GM21529 (cell line): Measurements from ENCODE around the gene PROSER3.

Source experiments
- ATAC-seq: cut with Tn5 transposase; IDR thresholded peaks from one replicate; pipeline ENCODE4 v1.9.1; 2021; ENCODE audit not compliant: unreplicated experiment

The PROSER3 gene

DNA sequence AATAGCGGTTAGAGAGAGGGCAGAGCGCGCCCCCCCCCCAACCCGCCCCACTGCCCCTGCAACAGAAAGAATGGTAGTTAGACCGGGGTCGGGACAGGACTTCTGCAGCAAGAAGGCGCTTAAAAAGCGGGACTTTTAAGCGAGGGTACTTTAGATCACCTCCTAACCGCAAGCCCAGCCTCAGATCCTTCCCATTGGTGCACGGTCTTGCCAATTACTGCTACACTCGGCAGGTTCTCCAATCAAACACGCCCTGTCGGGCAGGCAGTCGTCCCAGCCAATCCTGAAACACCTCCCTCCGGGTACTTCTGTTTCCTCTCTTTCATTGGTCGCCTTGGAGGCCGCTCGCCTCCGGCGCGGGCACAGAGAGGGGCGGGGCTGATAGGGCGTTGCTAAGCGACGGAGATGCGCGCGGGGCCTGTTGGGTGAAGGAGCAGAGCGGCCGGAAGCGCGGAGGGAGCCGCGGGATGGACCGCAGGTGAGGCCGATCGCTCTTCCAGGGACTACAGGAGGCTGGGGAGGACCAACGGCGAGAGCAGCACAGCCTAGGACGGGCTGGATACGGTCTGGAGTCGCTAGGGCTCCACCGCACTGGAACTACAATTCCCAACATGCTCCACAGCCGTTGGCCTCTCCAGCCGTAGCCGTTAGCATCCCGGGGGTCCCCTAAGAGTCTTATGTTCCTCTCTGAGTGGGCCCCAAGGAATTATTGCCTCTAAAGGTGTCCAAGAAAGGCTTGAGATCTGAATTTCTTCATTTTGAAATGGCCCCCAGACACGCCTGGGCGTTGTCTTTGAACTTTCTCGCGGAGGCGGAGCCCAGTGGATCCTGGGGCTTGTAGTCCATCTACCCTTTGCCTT, at the start of gene PROSER3:
PROSER3 (plus strand) TSS at position 428 of the 860 bp plus-strand sequence; CDS start at position 468, 40 bp downstream.
- peak; percentile 92 for ATAC-seq

DNA sequence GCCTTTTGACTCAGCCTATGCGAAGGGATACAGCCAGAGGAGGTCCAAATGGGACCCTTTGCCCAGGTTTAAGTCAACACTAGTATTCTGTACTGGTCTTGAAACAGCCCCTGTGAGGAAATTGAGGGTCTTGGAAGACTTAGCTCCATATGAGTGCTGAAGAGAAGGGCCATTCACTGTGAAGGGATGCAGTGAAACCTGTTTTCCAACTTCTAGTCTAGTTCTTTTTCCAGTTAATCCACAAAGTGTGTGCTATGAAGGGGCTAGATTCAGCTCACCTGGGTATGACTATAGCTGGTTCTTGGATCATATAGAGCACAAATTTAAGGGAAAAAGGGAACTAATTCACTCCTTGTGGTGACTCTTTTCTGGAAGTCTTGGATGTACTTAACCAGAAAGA, 49.6 kb upstream of the PROSER3 start:
- no peak for ATAC-seq

DNA sequence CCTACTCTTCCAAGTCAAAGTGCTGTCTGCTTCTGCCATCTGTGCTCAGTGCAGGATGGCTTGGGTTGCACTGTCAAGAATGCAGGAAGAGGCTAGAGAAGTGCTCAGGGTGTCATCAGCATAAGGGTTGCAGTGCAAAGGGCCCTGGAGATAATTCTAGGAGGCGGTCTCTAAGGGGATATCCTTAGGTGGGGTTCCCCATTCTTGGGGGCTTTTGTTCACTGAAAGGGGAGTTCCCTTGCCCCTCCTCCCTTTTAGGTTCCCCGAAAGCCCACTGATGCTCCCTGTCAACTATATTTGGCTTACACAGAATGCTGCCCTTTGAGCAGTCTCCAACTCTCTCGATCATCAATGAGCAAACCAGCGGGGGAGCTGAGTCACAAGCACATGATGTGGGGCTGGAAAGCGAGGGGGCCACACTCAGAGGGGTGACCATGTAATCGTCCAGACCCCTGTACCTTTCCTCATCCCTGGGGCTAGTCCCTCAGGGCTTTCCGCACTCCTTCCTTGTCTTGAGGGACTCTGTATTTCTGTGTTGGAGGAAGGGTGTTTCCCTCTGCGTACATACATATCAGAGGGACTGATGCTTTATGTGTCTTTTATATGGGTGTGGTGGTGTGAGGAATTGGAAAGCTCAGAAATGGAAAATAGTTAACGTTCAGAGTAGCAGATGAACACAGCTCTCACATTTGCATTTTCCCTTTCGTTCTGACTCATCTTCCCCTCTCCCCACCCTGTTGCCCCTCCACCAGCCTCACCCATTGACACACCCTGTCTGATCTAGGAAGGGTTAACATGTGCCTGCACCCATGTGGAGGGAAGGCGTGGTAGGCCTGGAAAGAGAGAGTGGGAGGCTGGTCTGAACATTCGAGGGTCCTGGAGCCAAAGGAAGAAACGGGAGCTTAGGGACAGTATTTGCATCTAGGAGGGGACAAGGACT, 46.9 kb upstream of the PROSER3 start:
- ATAC-seq: peak; percentile 37

DNA sequence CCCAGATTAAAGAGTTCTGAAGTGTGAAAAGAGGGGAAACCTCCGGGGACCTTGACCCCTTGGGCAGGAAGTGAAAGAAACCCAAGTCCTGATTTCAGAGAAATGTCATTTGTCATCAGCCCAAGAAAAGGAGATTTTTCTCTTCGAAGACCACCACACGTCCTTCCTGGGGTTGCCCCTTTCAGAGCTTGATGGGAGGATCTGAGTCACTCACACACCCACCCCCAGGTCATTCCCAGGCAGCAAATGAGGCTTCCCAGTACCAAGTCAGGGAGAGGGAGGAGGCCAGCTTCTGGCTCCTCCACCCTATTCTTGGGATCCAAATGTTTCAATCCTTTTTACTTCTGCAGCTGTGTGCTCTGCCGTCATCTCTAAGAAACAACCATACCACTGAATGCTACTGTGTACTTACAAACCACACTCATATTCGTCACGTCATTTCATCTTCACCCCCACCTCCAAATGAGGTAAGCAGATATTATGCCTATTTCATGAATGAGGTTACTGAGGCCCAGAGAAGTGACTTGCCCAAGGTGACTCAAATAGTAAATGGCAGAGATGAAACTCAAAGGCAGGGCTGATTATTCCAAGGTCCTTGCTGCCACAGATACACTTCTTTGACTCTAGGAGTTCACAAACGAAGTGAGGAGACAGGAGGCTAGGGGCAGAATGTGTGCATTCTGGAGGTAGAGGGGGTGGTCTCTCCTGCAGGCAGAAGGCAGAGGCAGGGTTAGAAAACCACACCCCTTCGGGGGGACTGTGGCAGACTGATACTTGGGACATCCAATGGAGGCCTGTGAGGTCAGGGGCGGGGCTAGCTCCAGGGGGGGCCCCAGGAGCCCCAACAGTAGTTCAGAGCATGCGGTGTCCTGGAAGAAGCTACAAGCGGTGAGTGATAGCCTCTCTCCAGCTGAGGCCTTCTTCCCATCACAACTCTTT, 45.1 kb upstream of the PROSER3 start:
- ATAC-seq: no peak

DNA sequence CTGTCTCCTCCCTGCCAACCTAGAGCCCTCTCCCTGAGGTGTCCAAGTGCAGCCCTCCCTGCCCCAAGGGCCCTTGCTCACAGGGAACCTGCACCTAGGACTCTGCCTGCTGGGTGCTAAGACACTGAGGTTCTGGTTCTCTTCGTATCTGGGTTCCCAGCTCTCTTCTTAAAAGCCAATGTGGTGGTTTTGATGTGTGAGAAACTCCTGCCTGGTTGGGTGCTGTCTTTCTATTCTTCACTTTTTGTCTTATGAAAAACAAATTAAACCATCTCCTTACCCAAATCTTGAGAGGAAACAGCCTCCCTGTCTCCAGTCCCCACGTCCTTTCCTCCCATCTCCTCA, 44.5 kb upstream of the PROSER3 start:
- no peak for ATAC-seq

DNA sequence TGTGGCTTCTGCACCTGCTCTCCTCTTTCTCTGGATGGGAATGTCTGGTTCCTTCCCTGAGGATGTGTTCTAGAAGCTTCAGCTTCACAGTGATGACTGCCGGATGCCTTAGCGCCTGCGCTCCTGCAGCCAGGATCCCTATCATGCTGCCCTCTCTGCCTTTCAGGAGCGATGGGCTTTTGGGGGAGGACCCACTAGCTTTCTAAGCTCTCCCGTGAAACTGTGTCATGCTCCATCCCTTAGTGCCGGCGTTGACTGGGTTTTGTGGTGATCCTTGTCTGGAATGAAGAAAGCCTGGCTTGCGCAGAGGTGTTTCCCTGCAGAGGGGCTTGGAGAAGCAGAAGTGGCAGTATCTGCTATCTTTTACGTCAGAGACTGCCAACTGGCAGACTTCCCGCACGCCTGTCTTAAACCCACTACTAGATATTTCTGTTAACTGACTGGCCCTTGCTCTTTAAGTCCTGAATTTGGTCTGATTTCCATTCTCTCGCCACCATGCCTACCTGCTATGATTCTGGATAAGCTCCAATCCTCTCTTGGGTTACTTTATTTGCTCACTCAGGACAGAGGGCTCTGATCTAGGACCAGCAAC, 44.0 kb upstream of the PROSER3 start:
- no peak for ATAC-seq

DNA sequence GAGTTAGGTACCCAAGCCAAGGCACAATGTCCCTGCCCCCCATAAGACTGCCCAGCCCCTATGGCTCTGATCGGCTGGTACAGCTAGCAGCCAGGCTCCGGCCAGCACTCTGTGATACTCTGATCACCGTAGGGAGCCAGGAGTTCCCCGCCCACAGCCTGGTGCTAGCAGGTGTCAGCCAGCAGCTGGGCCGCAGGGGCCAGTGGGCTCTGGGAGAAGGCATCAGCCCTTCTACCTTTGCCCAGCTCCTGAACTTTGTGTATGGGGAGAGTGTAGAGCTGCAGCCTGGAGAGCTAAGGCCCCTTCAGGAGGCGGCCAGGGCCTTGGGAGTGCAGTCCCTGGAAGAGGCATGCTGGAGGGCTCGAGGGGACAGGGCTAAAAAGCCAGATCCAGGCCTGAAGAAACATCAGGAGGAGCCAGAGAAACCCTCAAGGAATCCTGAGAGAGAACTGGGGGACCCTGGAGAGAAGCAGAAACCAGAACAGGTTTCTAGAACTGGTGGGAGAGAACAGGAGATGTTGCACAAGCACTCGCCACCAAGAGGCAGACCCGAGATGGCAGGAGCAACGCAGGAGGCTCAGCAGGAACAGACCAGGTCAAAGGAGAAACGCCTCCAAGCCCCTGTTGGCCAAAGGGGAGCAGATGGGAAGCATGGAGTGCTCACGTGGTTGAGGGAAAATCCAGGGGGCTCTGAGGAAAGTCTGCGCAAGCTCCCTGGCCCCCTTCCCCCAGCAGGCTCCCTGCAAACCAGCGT, 43.2 kb upstream of the PROSER3 start:
- no peak for ATAC-seq

DNA sequence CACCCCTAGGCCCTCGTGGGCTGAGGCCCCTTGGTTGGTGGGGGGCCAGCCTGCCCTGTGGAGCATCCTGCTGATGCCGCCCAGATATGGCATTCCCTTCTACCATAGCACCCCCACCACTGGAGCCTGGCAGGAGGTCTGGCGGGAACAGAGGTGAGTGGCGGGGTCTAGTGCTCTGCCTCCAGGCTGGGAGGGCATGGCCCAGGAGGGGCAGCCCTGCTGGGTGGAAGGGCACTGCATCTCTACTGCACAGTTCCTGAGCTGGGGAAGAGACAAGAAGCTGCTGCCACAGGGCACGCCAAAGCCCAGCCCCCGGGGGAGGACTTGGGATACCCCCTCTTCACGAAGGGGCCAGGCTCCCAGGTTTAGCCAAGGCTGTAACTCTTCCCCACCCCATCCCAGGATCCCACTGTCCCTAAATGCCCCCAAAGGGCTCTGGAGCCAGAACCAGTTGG, 42.6 kb upstream of the PROSER3 start:
- ATAC-seq: no peak

DNA sequence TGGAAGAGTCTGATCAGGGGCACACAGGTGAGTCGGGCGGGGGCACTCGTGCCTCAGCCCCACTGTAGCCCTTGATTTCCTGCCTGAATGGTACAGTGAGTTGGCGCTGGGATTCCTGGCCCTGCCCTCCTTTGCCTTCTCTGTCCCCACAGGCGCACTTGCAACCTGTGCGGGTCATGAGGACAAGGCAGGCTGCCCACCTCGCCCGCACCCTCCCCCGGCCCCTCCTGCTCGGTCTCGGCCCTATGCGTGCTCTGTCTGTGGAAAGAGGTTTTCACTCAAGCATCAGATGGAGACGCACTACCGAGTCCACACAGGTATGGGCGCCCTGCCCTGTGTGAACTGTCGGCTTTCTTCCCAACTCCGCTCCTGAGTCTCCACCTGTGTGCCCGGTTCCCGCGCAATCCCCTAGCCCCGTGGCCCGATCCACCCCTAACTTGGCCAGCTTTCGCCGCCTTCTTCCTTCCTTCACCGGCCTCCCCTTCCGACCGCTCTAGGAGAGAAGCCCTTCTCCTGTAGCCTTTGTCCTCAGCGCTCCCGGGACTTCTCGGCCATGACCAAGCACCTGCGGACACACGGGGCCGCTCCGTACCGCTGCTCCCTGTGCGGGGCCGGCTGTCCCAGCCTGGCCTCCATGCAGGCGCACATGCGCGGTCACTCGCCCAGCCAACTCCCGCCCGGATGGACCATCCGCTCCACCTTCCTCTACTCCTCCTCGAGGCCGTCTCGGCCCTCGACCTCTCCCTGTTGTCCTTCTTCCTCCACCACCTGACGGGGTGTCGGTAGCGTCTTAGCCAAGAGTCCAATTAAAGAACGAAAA, 41.8 kb upstream of the PROSER3 start:
- ATAC-seq: no peak

DNA sequence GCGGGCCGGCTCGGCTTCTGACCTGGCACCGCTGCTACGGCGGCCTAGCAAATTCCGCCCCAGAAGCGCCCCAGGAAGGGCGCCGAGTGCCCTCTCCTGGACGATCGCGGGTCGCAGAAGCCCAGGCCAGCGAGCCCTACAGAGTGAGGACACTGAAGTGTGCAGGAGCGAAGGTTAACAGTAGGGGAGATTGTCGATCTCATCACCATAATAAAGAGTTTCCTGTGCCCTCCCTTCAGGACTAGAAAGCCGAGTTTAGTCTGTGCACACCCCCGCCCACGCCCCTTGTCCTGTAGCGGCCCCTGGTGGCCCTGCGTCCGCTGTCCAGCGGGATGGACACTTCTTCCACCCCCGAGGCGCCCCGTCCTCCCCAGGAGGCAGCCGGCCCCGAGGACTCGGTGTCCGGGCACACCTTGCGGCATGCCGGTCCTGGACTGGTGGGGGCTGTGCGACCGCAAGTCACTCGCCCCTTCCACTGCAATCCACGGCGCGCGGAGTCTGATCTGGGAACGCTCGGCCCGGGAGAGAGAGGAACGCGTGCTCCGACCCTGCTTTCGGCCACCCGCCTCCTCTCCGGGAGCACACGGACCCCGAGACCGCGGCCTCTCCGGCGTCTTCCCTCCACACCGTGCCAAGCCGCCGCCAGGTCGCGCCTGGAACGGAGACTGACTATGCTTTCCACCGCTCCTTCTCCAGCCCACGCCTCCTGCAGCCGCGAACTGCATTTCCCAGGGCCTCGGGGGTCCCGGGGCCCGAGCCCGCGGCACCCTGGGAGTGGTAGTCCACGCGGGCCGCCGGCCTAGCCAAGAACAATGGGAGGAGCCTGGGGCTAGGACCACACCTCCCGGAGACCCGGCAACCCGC, 40.9 kb upstream of the PROSER3 start:
- peak; percentile 53 for ATAC-seq

DNA sequence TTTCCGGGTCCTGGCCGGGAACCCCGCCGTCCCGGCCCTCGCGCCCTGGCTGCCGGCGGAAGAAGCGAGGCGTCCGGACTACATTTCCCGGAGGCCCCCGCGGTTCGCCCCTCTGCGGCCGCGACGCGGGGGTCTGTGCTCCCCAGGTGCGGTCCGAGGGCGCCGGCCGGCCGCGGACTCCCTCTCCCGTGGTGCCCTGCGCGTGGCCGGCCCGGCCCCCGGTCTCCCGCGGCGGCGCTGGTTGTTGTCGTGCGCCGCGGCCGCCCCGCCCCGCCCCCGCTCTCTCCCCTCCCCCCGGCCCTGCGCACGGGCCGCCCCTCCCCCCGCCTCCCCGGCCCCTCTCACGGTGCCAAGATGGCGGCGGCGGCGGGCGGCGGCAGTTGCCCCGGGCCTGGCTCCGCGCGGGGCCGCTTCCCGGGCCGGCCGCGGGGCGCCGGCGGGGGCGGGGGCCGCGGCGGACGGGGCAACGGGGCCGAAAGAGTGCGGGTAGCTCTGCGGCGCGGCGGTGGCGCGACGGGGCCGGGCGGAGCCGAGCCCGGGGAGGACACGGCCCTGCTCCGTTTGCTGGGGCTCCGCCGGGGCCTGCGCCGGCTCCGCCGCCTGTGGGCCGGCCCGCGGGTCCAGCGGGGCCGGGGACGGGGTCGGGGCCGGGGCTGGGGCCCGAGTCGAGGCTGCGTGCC, 40.2 kb upstream of the PROSER3 start, which contains the start of gene KMT2B:
KMT2B (plus strand) TSS at position 339 of the 680 bp plus-strand sequence; CDS start at position 355, 16 bp downstream.
- ATAC-seq: no peak

DNA sequence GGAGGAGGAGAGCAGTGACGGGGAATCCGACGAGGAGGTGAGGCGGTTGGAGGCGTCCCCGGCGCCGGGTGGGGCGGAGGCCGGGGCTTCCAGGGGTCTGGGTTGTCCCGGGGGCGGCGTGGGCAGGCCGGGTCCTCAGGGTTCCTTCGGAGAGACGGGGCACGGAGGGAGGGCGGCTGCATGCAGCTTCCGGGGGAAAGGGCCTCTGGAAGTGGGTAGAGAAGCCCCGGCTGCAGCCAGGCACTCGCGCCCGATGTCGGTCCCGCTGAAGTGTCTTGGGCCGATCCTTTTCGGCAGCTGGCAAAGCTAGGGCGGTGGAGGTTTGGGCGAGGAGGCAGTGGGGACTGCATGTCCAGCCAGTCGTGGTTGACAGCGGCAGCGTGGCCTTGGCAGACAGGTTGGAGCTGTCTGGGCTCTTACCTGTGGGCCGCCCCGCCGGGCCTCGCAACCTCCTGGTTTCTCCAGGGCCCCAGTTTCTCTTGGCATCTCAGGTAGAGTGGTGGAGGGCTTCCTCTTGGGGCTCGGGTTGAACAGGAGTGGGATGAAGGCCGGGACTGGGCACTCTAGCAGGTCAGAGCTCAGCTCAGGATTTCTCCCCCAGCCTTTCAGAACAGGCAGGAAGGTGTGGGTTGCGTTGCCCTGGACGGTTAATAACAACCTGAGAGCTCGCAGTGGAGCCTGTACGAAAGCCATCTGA, 39.5 kb upstream of the PROSER3 start:
- ATAC-seq: no peak

DNA sequence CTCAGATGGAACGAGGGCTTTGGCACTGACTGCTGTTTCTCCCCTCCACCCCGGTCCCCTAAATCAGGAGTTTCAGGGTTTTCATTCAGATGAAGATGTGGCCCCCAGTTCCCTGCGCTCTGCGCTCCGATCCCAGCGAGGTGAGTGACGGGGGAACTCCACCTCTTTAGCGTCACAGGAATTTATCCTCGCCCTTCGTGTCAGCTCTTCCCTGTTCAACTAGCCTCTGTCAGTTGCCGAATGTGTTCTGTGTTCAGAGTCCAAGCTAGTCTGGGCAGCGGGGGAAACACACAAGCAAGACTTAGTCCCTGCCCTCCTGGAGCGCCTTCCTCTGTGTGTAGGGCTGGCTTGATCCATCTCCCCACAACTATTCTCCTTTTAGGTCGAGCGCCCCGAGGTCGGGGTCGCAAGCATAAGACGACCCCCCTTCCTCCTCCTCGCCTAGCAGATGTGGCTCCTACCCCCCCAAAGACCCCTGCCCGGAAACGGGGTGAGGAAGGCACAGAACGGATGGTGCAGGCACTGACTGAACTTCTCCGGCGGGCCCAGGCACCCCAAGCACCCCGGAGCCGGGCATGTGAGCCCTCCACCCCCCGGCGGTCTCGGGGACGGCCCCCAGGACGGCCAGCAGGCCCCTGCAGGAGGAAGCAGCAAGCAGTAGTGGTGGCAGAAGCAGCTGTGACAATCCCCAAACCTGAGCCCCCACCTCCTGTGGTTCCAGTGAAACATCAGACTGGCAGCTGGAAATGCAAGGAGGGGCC, 38.4 kb upstream of the PROSER3 start:
- ATAC-seq: no peak

DNA sequence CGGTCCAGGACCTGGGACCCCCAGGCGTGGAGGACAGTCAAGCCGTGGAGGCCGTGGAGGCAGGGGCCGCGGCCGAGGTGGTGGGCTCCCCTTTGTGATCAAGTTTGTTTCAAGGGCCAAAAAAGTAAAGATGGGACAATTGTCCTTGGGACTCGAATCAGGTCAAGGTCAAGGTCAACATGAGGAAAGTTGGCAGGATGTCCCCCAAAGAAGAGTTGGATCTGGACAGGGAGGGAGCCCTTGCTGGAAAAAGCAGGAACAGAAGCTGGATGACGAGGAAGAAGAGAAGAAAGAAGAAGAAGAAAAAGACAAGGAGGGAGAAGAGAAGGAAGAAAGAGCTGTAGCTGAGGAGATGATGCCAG, 37.8 kb upstream of the PROSER3 start:
- no peak for ATAC-seq

DNA sequence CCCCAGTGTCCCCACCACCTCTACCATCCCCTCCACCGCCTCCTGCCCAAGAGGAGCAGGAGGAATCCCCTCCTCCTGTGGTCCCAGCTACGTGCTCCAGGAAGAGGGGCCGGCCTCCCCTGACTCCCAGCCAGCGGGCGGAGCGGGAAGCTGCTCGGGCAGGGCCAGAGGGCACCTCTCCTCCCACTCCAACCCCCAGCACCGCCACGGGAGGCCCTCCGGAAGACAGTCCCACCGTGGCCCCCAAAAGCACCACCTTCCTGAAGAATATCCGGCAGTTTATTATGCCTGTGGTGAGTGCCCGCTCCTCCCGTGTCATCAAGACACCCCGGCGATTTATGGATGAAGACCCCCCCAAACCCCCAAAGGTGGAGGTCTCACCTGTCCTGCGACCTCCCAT, 37.3 kb upstream of the PROSER3 start:
- no peak for ATAC-seq

DNA sequence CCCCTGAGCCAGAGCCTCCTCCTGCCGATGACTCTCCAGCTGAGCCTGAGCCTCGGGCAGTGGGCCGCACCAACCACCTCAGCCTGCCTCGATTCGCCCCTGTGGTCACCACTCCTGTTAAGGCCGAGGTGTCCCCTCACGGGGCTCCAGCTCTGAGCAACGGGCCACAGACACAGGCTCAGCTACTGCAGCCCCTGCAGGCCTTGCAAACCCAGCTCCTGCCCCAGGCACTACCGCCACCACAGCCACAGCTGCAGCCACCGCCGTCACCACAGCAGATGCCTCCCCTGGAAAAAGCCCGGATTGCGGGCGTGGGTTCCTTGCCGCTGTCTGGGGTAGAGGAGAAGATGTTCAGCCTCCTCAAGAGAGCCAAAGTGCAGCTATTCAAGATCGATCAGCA, 36.6 kb upstream of the PROSER3 start:
- ATAC-seq: no peak
